Keratinocyte (primary cell): ENCODE measurements around the gene WRAP73. TPM values are rescaled to one million over a fixed set of nuclear protein-coding genes. Genes with fewer than 3 reads are reported as not detected.

ENCODE experiments used
- DNase-seq: peaks from one replicate; pipeline ENCODE4 v3.0.0-alpha.2; 2011; ENCODE audit warnings: low read depth, missing footprints, low spot score
- FAIRE-seq: peaks from 2 replicates; lab custom pipeline; 2011; peaks lifted over from hg19 to GRCh38; lab: Jason Lieb, UNC
- H2AFZ ChIP-seq: 2 replicates; pipeline ENCODE4 v1.6.0; 2012; ENCODE audit warnings: low read length, control low read depth, inconsistent platforms; ENCODE audit not compliant: control insufficient read depth
- H3K27ac ChIP-seq: 2 replicates; pipeline ENCODE4 v1.5.1; 2011; ENCODE audit warnings: low read length; ENCODE audit not compliant: control insufficient read depth, insufficient read depth
- H3K27me3 ChIP-seq: 3 replicates; pipeline ENCODE4 v1.6.0; 2011; ENCODE audit warnings: low read length; ENCODE audit not compliant: control insufficient read depth, insufficient read depth; ENCODE audit errors: extremely low read depth
- H3K36me3 ChIP-seq, 2 experiments: 2 replicates in 1 of 2; 3 replicates in 1 of 2; pipeline ENCODE4 v1.5.1; 2011; ENCODE audit warnings: low read length in 2 of 2, mild to moderate bottlenecking in 1 of 2; ENCODE audit not compliant: control insufficient read depth in 2 of 2, insufficient read depth in 2 of 2; ENCODE audit errors: extremely low read depth in 1 of 2
- H3K4me1 ChIP-seq: 3 replicates; pipeline ENCODE4 v1.5.1; 2011; ENCODE audit warnings: low read length; ENCODE audit not compliant: control insufficient read depth, insufficient read depth; ENCODE audit errors: extremely low read depth
- H3K4me2 ChIP-seq: 3 replicates; pipeline ENCODE4 v1.6.0; 2011; ENCODE audit warnings: low read depth, low read length; ENCODE audit not compliant: control insufficient read depth, insufficient read depth; ENCODE audit errors: extremely low read depth
- H3K4me3 ChIP-seq, 3 experiments: fragments of 200-600 bp in 1 of 3; sonication (generic) in 1 of 3; 2 replicates in 2 of 3; 3 replicates in 1 of 3; pipeline ENCODE4 v1.5.1; 2011 to 2016; ENCODE audit warnings: low read length in 3 of 3, mild to moderate bottlenecking in 3 of 3, control low read depth in 2 of 3, inconsistent platforms in 1 of 3, low read depth in 1 of 3, mixed read lengths in 1 of 3, mixed run types in 1 of 3, moderate library complexity in 1 of 3; ENCODE audit not compliant: control insufficient read depth in 2 of 3, insufficient read depth in 2 of 3; ENCODE audit errors: extremely low read depth in 1 of 3
- H3K79me2 ChIP-seq: 2 replicates; pipeline ENCODE4 v1.6.0; 2012; ENCODE audit warnings: low read length; ENCODE audit not compliant: control insufficient read depth, insufficient read depth
- H3K9ac ChIP-seq: 3 replicates; pipeline ENCODE4 v1.6.0; 2011; ENCODE audit warnings: low read length; ENCODE audit not compliant: control insufficient read depth, insufficient read depth; ENCODE audit errors: extremely low read depth
- H3K9me1 ChIP-seq: 3 replicates; pipeline ENCODE4 v1.6.0; 2011; ENCODE audit warnings: low read length; ENCODE audit not compliant: control insufficient read depth, insufficient read depth; ENCODE audit errors: extremely low read depth
- H3K9me3 ChIP-seq: 2 replicates; pipeline ENCODE4 v1.5.1; 2012; ENCODE audit warnings: low read depth, low read length; ENCODE audit not compliant: control insufficient read depth
- H4K20me1 ChIP-seq: 3 replicates; pipeline ENCODE4 v1.6.0; 2011; ENCODE audit warnings: low read length; ENCODE audit not compliant: control insufficient read depth, insufficient read depth; ENCODE audit errors: extremely low read depth
- EZH2 ChIP-seq: IDR thresholded peaks from one replicate; pipeline ENCODE4 v1.6.1; 2012; ENCODE audit warnings: inconsistent platforms, mild to moderate bottlenecking, low read length, moderate library complexity
- dilution Hi-C: fragments of 300-500 bp; cut with MboI; formaldehyde crosslinking; loops from one replicate; pipeline ENCODE4 v1.7.0; 2020; ENCODE audit warnings: low sequenced_read_pairs; ENCODE audit not compliant: extremely low pct_ligation_motif_present
- polyA plus RNA-seq, 5 experiments: library from polyadenylated mRNA; depleted of rRNA in 3 of 5; stranded (reverse) in 3 of 5; stranded (forward) in 1 of 5; unstranded in 1 of 5; fragments of >200 nt; gene quantifications; 1 replicate in 1 of 5; 2 replicates in 3 of 5; 3 replicates in 1 of 5; pipeline versions ENCODE4 v1.2.1 to v1.2.3, GENCODE V29; 2011 to 2012; ENCODE audit warnings: missing spikeins in 2 of 5, low read depth in 1 of 5, low replicate concordance in 1 of 5
- TF ChIP-seq, protein P1 (sequence below), 3 experiments: IDR thresholded peaks in 1 of 3; conservative IDR thresholded peaks in 1 of 3; optimal IDR thresholded peaks in 1 of 3; 2 replicates in 2 of 3; 3 replicates in 1 of 3; pipeline versions ENCODE3 to v1.5.1; 2011; ENCODE audit warnings: low read length in 3 of 3, mild to moderate bottlenecking in 3 of 3, moderate library complexity in 2 of 3, control low read depth in 1 of 3, inconsistent platforms in 1 of 3; ENCODE audit not compliant: insufficient read depth in 2 of 3; ENCODE audit errors: extremely low read depth in 1 of 3

Gene WRAP73
- polyA plus RNA-seq, 1 donor (not counting 4 experiments of a cell fraction or from before 2014, with no cell fraction given) = 18.9 TPM

DNA sequence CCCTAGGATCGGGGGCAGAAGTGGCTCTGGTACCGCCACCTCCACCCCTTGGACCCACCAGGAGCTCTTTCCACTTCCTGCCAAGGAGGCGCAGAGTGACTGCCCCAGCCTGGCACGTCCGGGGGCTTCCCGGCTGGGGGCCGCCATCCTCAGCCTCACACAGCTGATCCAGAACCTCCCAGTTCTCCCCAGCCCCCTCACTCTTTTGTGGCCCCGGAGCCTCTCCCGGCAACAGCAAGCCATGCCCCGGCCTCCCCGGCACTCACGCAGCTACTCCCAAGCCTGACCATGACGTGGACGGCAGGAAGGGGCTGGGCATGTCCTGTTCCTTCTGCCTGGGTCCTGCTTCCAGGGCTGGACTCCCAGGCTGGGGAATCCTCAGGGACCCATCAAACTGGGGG lies 19.5 kb upstream of the WRAP73 start:
- TF ChIP-seq, protein P1, sequence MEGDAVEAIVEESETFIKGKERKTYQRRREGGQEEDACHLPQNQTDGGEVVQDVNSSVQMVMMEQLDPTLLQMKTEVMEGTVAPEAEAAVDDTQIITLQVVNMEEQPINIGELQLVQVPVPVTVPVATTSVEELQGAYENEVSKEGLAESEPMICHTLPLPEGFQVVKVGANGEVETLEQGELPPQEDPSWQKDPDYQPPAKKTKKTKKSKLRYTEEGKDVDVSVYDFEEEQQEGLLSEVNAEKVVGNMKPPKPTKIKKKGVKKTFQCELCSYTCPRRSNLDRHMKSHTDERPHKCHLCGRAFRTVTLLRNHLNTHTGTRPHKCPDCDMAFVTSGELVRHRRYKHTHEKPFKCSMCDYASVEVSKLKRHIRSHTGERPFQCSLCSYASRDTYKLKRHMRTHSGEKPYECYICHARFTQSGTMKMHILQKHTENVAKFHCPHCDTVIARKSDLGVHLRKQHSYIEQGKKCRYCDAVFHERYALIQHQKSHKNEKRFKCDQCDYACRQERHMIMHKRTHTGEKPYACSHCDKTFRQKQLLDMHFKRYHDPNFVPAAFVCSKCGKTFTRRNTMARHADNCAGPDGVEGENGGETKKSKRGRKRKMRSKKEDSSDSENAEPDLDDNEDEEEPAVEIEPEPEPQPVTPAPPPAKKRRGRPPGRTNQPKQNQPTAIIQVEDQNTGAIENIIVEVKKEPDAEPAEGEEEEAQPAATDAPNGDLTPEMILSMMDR (optimal IDR thresholded peaks at IDR 0.05 in 1 of 3, IDR thresholded peaks at IDR 0.05 in 1 of 3, conservative IDR thresholded peaks at IDR 0.05 in 1 of 3; ENCODE audit: extremely low read depth in 1 of 3, insufficient read depth in 2 of 3, low read length in 3 of 3) = no peak
- Histone ChIP-seq H3K9ac (no peak overlapping the region), H3K79me2 (no peaks in the 10 kb centered on the region), H3K4me2 (no peak overlapping the region), H3K27me3 (peaks cover 13% of the 10 kb centered on the region), H4K20me1 (no peaks in the 10 kb centered on the region), H2AFZ (no peak overlapping the region), H3K4me3 (no peak overlapping the region), H3K36me3 (no peaks in the 10 kb centered on the region), H3K27ac (no peak overlapping the region), H3K4me1 (peaks cover 15% of the 10 kb centered on the region), H3K9me1 (no peaks in the 10 kb centered on the region), H3K9me3 (no peaks in the 10 kb centered on the region)
- no peak for DNase-seq
- FAIRE-seq = no peak
- dilution Hi-C loops = no loop called here

DNA sequence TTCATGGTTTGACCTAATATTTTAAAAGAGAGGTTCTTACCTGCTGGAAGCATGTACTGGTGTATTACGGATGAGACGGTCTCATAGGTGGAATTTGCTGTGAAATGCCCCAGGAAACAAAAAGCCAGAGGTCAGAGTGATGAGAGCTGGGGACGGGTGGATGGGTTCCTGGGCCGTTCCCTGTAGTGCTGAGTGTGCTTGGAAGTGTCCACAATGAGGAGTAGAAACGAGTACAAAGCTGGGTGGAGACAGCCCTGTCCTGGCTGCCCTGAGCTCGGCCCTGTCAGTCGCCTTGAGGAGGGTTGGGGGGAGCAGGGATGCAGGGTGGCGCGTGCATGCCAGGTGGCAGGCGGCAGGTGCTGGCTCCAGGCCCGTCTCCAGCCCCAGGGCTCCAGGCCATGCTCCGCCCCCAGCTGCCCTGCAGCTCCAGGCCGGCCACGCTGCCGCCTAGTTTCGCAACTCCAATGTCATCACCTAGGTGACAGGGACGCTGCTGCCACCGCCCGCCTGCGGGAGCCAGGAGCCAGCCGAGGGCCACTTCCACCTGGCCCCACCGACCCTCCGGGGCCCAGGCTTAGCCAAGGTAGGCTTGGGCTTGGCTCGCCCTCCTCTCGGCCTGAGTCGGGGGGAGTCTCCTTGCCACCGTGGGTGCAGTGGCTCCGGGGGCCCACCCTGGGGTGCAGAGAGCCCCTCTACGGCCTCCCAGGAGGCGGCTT lies 18.8 kb upstream of the WRAP73 start:
- DNase-seq (no peak), FAIRE-seq (no peak)
- TF ChIP-seq EZH2 = no peak
- Histone ChIP-seq H3K27ac (no peak overlapping the region), H3K4me2 (no peak overlapping the region), H3K4me1 (peaks cover 15% of the 10 kb centered on the region), H3K79me2 (no peaks in the 10 kb centered on the region), H3K9ac (no peak overlapping the region), H3K4me3 (no peak overlapping the region), H3K36me3 (no peaks in the 10 kb centered on the region), H2AFZ (no peak overlapping the region), H3K27me3 (peaks cover 13% of the 10 kb centered on the region), H3K9me1 (no peaks in the 10 kb centered on the region), H3K9me3 (no peaks in the 10 kb centered on the region), H4K20me1 (no peaks in the 10 kb centered on the region)
- dilution Hi-C loops = no loop called here

DNA sequence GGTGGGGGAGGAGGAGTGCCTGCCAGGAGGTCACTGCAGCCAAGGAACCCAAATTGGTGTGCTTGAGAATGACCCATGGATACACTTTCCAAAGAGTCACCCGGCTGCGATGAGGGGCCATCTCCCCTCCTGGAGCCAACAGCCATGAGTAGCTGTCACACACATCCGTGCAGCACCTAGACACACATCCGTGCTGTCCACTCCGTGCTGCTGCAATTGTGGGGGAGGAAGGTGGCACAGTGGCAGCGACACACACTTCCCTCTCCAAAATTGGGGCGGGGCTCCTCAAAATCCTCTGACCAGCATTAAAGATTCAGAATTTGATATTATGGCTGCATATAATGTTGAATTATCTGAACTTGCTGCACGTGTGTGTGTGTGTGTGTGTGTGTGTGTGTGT lies 18.2 kb upstream of the WRAP73 start:
- H3K4me1 ChIP-seq = peaks cover 15% of the 10 kb centered on the region
- no peak overlapping the region for H2AFZ ChIP-seq
- H3K79me2 ChIP-seq = no peaks in the 10 kb centered on the region
- no peaks in the 10 kb centered on the region for H4K20me1 ChIP-seq
- no peak overlapping the region for H3K27ac ChIP-seq
- FAIRE-seq = no peak
- no peak overlapping the region for H3K4me3 ChIP-seq
- H3K36me3 ChIP-seq = no peaks in the 10 kb centered on the region
- no peaks in the 10 kb centered on the region for H3K9me3 ChIP-seq
- dilution Hi-C loops = no loop called here
- no peaks in the 10 kb centered on the region for H3K9me1 ChIP-seq
- DNase-seq = no peak
- TF ChIP-seq, protein P1 (optimal IDR thresholded peaks at IDR 0.05 in 1 of 3, IDR thresholded peaks at IDR 0.05 in 1 of 3, conservative IDR thresholded peaks at IDR 0.05 in 1 of 3; ENCODE audit: extremely low read depth in 1 of 3, insufficient read depth in 2 of 3, low read length in 3 of 3) = no peak
- no peak for TF ChIP-seq EZH2
- H3K4me2 ChIP-seq = no peak overlapping the region
- H3K9ac ChIP-seq = no peak overlapping the region
- peaks cover 13% of the 10 kb centered on the region for H3K27me3 ChIP-seq
